GM19193 (cell line): ENCODE results near the gene TRMT1.

Source experiments
- POLR2A ChIP-seq: IDR thresholded peaks from 4 replicates; pipeline ENCODE4 v1.6.1; 2011; ENCODE audit not compliant: insufficient read depth, insufficient read length; ENCODE audit errors: extremely low read depth

The TRMT1 gene

DNA sequence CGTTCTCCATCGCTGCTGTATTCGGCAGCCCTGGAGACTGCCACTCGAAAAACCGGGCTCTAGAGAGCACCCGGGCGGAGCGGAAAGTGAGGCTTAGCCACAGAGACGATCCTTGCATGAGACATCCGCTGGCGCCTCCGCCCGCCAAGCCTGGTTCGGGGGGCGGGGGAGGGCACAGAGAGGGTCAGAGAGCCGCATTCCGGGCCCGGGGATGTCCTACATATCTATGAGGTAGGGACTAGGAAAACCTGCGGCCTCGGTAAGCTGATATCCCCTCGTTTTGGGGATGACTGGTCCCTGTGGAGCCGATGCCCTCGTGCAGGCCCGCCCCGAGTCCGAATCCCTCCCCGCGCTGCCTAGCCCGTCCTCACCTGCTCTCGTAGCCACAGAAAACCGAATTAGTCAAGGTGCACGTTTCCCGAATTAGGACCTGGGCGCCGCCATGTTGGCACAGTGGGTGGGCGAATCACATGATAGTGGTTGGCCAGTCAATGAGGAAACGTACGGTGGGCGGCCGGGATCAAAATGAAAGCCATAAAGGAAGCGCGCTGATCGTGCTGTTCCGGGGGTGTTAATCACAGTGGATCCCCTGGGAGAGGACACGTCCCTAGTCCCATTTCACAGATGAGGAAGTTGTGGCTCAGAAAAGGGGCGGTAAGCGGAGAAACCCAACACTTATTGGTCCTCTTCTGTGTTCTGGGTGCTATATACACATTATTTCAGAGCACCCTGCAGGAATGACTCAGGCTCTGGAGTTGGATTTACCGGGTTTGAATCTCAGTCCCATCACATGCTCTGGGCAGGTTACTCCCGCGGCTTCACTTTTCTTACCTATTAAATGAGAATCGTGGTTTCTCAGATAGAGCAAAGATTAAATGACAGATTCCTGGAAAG lies at the start of gene TRMT1:
TRMT1 (minus strand) TSS at position 459 of the 894 bp plus-strand sequence; CDS start at position 118, 341 bp downstream.
- TF ChIP-seq POLR2A, result peak; percentile 53

- TF ChIP-seq POLR2A, result no peak
Observed at GRCh38 chr19:13165162-13165997, 48.8 kb upstream of the TRMT1 start.

DNA sequence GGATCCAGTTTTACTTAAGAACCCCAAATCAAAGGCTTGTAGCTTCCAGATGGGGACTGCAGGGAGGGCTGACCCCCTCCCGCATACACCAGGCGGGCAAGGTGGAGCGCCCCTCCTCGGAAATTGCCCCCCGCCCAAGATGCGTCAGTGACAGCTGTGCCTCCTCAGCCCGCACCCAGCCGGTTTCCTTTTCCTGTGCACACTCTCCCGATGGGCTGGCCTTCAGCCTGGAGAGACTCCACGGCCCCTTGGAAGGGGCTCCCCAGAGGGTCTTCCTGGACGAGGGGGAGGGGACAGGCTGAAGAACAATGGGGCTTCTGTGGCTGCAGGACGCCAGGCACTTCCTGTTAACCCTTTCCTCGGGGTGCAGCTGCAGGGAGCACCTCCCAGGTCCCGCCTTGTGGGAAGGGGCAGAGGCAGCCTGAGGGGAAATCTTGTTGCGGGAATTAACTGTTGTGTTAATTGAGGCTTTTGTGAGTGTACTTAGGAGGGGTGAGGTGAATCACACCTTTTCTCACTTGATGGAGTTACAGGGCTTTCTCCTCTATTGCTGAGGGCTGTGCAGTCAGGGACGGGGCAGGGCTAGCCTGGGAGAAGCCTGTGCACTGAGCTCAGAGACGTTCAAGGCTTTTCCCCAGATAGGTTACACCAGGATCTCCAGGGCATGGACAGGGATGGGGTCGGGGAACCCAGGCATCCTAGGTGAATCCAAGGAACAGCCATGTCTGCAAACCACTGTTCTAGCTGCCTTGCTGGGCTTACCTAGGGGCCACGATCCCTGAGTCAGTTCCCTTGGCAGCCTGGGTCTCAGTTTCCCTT lies 48.0 kb upstream of the TRMT1 start:
- TF ChIP-seq POLR2A, result peak; percentile 33

- TF ChIP-seq POLR2A, result no peak
Observed at GRCh38 chr19:13163609-13164342, 47.2 kb upstream of the TRMT1 start.

DNA sequence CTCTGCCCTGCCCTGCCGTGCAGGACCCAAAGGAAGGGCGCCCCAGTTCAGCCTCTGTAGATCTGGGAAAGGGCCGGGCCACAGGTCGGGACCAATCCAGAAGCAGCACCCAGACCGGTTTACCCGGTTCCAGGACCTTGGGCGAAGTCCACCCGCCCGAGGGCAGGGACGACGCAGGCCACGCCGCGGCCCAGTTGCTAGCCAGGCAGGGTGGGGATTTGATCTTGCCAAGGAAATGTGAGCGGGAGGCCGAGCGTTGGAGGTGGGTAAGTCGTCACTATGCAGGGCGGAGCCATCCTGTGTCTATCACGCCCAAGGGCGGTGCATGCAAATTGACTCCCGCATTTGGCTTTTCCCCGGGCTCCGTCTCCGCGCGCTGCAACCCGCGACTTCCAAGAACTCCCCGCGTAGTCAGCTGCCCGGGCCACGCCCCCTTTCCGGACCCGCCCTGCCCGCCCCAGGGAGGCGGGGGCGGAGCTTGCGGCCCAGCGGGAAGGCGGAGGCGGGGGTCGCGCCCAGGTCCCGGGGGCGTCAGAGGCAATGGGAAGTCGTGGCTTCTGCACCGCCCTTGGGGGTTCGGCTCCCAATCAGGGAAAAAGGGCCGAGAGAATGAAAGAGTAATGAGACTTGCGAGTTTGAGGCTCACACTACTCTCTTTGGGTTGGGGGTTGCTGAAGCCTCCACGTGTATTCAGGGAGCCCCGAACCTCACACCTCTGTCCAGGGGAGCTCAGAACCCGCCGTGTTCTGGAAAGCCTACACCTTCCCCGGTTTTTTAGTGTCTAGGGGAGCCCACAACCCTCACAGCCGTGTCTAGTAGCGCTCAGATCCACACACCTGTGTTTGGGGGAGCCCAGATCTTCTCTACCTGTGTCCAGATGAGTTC lies 46.4 kb upstream of the TRMT1 start:
- TF ChIP-seq POLR2A, result peak; percentile 77

- no peak for TF ChIP-seq POLR2A
Observed at GRCh38 chr19:13160557-13160956, 44.0 kb upstream of the TRMT1 start.

- TF ChIP-seq POLR2A, result no peak
Observed at GRCh38 chr19:13159713-13160112, 43.2 kb upstream of the TRMT1 start.

DNA sequence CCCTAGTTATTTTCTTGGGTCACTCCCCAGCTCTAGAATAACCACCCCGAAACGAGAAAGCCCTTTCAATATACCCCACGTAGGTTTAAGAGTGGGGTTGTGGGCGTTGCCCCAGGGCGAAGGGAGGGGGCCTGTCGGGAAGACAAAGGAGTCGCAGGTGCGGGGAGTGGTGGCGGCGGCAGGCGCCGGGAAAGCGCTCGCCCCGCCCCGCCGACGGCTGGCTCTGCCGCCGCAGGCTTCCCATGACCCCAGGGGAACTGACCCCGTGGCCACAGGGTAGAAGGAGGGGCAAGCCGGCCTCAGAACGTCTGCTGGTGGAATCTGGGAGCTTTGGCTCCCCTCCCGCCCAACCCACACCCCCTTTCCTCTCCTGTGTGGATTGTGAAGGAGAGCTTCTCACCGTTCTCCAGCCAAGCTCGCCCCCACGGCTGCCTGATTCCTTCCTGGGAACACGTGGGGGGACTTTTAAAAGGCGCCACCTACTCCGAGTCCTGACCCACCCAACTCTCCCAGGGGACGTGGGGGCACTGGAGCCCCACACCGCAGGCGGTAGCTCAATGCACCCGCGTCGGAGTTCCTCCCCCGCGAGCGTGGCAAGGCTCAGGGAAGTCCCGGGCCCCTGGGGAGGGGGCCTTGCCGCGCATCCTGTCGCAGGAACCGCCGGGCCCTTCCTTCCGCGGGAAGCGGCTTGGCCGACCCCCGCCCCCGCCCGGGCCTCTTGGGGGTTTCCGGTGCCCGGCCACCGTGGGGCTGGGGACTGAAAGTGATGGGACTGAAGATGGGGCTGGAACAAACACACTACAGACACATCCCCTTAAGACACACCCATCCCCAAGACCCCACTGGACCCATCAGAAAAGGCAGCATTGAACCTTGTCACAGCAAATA lies 39.2 kb upstream of the TRMT1 start:
- TF ChIP-seq POLR2A, result no peak

- TF ChIP-seq POLR2A, result peak; percentile 71
Observed at GRCh38 chr19:13154911-13155471, 38.5 kb upstream of the TRMT1 start.

- no peak for TF ChIP-seq POLR2A
Observed at GRCh38 chr19:13154241-13154778, 37.8 kb upstream of the TRMT1 start.

DNA sequence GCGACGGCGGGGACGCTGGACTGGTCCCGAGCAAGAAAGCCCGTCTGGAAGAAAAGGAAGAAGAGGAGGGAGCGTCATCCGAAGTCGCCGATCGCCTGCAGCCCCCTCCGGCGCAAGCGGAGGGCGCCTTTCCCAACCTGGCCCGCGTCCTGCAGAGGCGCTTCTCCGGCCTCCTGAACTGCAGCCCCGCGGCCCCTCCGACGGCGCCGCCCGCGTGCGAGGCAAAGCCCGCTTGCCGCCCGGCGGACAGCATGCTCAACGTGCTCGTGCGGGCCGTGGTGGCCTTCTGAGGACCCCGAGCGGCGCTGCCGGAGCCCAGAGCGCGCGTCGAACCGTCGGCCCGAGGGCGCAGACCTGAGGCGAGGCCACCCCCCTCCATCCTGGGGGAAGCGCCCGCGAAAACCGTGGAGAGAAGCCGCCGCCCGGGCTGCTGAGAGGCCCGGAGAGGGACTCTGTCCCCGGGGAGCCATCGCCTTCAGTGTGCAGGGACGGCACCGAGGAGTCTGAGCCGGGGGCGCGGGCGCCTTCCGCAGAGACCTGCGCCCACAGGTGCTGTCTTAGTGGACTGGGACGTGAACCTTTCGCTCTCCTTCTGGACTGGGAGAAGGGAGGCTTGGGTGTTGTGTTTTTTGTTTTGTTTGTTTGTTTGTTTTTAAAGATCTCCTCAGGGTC lies 37.2 kb upstream of the TRMT1 start:
- TF ChIP-seq POLR2A, result no peak

DNA sequence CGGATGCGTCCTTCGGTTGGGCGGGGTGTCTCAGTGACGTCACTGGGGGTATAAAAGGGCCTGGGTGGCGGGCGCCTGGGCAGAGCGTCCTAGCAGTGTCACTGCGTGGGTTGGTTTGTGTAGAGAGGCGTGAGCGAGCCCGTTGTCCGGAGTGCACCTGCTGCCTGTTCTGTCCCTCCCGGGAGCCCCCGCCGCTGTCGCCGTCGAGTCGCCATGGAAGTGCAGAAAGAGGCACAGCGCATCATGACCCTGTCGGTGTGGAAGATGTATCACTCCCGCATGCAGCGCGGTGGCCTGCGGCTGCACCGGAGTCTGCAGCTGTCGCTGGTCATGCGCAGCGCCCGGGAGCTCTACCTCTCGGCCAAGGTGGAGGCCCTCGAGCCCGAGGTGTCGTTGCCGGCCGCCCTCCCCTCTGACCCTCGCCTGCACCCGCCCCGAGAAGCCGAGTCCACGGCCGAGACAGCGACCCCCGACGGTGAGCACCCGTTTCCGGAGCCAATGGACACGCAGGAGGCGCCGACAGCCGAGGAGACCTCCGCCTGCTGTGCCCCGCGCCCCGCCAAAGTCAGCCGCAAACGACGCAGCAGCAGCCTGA lies 36.5 kb upstream of the TRMT1 start:
- TF ChIP-seq POLR2A, result peak; percentile 100
